T-helper 1 cell (primary cell): ENCODE measurements around the gene TUBA4A.
A peak's percentile ranks its signal among the peaks of the same experiment; 100 is the strongest.

Experiments used
- DNase-seq, 5 donors: peaks; one replicate each; pipeline ENCODE4 v3.0.0-alpha.2; 2012 to 2020

Gene TUBA4A

GRCh38 chr2:219230059-219230540 lies 23.6 kb downstream of the TUBA4A start:
- peak in 2 of 5 donors; percentile 33 to 56 for DNase-seq

GRCh38 chr2:219229305-219230058 lies 24.2 kb downstream of the TUBA4A start, which contains the start of the genes ANKZF1 and ATG9A:
TSS of gene ANKZF1 (plus strand) at chr2:219229806. CDS start at chr2:219230258, 452 bp downstream.
TSS of gene ATG9A (minus strand) at chr2:219229636. CDS start at chr2:219228024, 1,612 bp downstream.
- peak; percentile 93 to 99 (median 97) for DNase-seq

DNA sequence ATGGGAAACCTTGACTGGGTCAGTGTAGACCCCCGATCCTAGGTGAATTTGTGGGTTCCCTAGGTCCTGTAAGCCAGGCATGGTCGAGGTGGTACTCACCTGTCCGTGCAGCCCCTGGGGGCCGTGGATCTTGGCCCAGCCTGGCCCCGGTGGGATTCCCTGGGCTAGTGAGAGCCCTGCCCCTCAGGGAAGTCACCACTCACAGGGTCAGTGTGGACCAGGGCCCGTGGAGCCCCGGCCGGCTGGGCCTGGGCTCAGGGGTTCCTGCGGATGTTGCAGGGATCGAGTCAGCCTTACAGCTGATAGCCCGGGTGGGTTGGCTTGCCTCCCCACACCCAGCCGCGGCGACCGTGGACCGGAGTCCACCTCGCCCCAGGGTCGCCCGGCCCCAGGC lies 24.8 kb downstream of the TUBA4A start:
- DNase-seq = no peak

GRCh38 chr2:219228041-219228910 lies 25.4 kb downstream of the TUBA4A start:
- DNase-seq = no peak

DNA sequence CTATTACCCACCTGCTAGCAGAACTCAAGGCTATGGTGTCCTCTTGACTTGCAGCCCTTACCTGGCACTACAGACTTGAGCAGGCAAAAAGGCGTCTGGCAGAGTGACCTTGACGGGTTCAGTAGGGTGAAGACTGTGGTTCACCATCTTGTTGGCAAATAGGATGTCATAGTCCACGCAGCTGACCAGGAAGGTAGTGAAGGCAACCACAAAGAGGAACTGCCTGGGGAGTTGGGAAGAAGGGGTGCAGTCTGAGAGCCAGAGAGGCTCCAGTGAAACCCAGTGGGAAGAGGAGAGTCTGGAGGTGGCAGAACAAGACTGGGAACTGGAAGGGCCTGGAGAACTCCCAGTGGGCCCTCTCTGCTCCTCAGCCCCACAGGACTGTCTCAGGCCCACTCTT lies 28.4 kb downstream of the TUBA4A start:
- no peak for DNase-seq

DNA sequence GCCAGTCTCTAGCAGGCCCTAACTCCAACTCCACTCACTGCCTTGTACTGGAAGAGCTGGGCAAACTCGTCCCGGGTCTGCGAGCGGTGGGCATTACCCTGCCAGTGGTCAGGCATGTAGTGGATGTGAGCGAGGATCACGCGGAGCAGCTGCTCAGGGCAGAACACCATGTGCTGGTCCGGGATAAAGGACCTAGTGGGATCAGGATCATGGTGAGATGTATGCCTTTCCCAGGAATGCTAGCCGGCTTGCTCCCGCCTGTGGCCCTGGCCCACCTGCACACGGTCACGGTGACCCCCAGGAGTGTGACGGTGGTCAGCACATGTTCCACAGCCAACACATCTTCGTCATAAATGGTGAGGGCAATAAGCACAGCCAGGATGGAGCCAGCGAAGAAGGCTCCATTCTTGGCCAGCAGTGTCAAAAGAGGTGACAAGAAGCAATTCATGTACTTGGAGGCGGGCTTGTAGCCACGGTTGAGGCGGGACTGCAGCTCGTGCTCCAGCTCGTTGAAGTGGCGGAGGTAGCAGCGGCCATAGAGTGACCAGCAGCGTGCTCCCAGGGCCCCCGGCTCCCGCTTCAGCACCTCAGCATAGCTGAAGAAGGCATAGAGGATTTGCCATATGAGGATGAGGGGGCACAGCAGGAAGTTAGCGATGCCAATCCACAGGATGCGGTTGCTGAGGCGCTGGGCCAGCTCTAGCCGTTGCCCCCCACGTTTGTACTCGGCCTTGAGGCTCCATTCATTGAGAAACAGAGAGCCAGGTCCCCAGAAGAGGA lies 29.7 kb downstream of the TUBA4A start:
- DNase-seq = no peak

- DNase-seq = no peak
Measured at GRCh38 chr2:219221957-219222518, 31.7 kb downstream of the TUBA4A start.

GRCh38 chr2:219220652-219221402 lies 32.9 kb downstream of the TUBA4A start:
- DNase-seq = no peak

DNA sequence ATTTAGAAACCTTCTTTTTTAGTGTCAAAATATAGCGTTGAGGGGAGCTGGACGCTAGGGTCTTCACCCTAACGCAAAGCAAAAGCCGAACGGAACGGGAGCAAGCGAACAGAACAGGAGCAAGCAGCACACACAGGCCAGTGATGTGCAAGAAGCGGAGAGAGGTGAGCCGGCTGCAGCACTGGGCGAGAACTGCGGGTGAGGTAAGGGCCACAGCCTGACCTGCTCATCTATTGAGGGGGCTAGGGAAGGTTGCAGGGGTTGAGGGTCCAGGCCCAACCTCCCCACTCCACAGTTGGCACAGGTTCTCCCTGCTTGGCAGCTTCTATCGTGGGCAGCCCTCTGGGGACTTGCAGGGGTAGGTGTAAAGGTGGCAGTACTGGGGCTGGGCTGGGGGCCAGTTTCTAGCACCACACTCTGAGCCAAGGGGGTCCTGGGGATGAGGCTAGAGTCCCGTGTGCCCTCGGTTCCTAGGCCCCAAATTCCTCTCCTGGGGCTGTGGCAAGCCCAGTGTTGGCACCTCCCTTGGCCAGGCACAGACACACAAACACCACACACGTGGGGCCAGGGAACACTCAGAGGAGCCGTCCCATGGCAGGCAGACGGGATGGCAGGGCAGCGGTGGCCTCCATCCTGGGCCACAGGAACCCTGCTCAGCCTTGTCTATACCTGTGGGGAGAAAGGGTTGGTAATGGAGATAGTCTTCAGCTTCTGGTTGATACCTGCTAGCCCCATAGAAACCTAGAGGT lies 33.8 kb downstream of the TUBA4A start:
- no peak for DNase-seq

DNA sequence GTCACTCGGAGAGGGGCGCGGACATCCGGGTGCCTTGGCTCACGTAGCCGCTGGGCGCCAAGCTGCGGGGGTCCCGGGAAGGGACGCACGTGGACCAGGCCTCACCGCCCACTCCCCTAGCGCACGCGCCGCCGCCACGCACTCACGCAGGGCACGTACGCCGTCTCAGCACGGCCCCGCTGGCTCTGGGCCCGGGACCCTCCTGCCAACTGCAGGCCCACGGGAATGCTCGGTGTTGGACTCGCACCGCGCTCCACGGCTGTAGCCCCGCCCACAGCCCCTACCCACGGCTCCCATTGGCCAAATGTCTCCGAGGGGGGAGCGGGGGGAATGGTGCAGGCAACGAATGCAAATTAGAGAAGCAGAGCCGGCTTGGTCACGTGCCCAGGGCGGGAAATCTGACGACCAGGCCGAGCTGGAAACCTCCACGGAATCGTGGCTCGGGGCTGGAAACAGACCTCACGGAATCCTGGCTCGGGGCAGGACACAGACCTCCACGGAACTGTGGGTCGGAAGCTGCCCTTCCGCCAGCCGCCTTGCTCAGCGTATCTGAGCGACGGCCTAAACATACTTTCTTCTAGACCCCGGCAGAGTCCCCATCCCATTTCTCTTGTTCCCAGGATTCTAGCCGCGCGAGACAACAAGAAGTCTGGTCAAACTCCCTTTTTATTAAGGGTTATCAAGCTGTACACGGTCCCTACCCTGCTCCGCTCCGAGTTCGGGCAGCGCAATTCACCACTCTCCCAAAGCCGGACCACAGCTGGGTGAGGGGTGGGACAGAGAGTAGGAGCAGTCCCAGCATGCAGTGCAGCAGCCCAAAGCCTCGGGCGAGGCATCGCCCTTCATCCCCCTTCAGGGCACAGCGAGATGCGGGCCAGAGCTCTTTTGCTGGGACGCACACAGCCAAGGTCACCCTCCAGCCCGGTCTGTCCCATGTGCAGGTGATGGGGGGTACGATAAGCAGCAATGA lies 34.7 kb downstream of the TUBA4A start, which contains the start of gene ABCB6:
ABCB6 (minus strand) TSS at position 227 of the 970 bp plus-strand sequence. CDS start 285 bp downstream, outside the sequence.
- peak; percentile 77 to 88 (median 83) for DNase-seq

DNA sequence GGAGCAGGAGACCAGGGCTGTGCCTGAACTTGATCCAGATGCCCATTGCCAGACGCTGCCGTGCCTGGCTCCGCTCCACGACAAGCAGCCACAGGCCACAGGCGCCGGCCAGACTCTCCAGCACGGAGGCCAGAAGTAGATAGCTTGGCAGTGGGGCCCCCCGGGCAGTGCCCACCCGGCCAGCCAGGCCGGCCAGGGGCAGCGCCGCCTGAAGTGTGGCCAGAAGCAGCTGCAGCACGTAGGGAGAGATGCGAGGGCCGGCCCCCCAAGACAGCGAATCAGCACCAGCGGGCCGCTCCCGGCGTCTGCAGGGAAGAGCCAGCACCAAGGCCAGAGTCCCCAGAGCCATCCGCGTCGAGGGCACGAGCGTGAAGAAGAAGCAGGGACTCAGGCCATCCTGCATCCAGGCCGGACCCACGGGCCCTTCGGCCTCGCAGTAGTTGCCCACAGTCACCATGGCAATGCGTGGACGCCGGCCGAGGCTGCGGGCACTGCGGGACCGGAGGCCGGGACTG lies 35.4 kb downstream of the TUBA4A start:
- DNase-seq = peak in 2 of 5 donors; percentile 19 to 26

GRCh38 chr2:219216535-219216915 lies 37.2 kb downstream of the TUBA4A start:
- no peak for DNase-seq

DNA sequence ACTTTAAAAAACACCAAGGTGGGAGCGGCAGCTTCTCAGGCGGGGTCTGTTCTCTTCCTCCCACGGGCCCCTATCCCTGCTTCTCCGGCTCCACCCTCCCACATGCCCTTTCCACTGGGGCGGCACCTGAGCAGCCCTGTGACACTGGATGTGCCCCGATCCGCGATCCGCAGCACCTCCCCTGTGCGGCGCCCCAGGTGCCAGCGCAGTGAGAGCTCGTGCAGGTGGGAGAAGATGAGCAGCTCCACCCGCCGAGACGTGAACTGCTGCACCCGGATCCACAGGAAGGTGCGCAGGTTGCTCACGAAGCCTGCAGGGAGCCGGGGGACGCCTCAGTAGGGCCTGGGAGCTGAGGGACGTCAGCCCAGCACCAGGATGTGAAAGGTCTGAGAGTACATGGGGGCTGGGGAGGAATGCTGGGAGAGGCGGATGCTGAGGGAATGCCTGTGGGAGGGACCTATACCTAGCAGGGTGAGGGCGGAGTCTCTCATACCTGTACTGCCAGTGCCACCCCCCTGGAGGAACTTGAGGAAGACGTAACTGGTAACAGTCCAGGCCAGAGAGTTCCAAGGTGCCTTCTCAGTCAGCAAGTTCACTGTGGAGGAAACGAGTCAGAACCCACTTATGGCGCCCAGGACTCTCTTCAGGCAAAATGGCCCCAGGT lies 37.7 kb downstream of the TUBA4A start:
- DNase-seq = no peak

GRCh38 chr2:219214786-219215185 lies 38.9 kb downstream of the TUBA4A start:
- no peak for DNase-seq

DNA sequence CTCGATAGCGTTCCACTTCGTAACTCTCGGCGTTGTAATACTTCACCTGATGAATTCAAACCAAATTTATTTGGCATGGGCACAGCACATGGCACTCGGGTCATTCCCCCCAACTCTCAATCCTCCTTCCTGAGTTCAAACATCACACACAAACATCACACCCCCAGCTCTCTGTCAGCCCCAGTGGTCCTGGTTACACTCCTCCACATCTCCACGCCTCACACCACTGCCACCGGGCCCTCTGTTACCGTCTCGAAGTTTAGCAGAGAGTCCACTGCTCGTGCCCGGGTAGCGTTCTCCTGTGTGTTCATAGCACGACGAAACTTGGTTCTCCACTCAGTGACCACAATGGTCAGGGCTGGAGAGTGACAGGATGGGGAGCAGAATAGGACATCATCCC lies 39.6 kb downstream of the TUBA4A start:
- DNase-seq = no peak

- DNase-seq = no peak
Measured at GRCh38 chr2:219213486-219214071, 40.1 kb downstream of the TUBA4A start.

DNA sequence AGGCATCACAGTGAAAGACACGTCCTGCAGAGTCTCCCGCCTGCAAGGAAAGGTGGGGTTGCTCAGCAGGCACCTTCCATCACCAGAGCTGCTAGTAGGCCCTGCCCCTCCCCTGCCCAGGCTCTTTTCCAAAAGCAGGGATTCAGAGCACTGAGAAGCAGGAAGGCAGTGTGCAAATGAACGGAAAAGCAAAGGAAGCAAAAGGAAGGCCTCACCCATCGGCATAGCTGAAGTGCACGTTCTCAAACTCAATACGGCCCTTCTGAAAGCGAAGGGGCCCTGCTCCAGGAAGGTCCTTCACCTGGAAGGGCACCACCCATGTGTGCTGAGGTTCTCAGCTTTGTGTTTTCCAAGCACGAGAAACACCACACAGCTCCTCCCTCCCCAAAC lies 40.7 kb downstream of the TUBA4A start:
- no peak for DNase-seq

GRCh38 chr2:219210886-219211362 lies 42.8 kb downstream of the TUBA4A start:
- DNase-seq = no peak
